Transverse colon (tissue), 4 donors: ENCODE data around the gene HCFC1. TPM values are rescaled to one million over a fixed set of nuclear protein-coding genes. Genes with fewer than 3 reads are reported as not detected.
A peak's percentile ranks its signal among the peaks of the same experiment; 100 is the strongest.

Experiments used
- DNase-seq: peaks from one replicate; pipeline ENCODE4 v3.0.0-alpha.2; 2019
- H3K27ac ChIP-seq, 4 donors: fragments of 200-600 bp; sonication (generic); 2 replicates each; pipeline ENCODE4 v1.5.1; 2016 to 2018; ENCODE audit warnings: inconsistent platforms in 4 of 4
- H3K27me3 ChIP-seq: fragments of 200-600 bp; sonication (generic); 2 replicates; pipeline ENCODE4 v1.5.1; 2017; ENCODE audit warnings: inconsistent platforms
- H3K36me3 ChIP-seq, 4 donors: fragments of 200-600 bp; sonication (generic); 2 replicates each; pipeline ENCODE4 v1.5.1; 2017 to 2019; ENCODE audit warnings: inconsistent platforms in 4 of 4
- H3K4me1 ChIP-seq, 4 donors: fragments of 200-600 bp; sonication (generic); 2 replicates each; pipeline ENCODE4 v1.5.1; 2017 to 2020; ENCODE audit warnings: inconsistent platforms in 4 of 4
- H3K4me3 ChIP-seq, 4 donors: fragments of 200-600 bp; sonication (generic); 1 replicate in 1 of 4; 2 replicates in 3 of 4; pipeline versions ENCODE4 v1.5.1 to v1.6.1; 2017 to 2019; ENCODE audit warnings: inconsistent platforms in 4 of 4
- H3K9me3 ChIP-seq, 2 donors: fragments of 200-600 bp; sonication (generic); 2 replicates each; pipeline ENCODE4 v1.5.1; 2017 to 2019; ENCODE audit warnings: inconsistent platforms in 2 of 2
- EP300 ChIP-seq: sonication (generic); formaldehyde crosslinking; IDR thresholded peaks from one replicate; pipeline ENCODE4 v1.6.1; 2017; ENCODE audit warnings: antibody characterized with exemption, low read depth
- POLR2A ChIP-seq: fragments of 450-650 bp; IDR thresholded peaks from one replicate; pipeline ENCODE4 v1.6.1; 2016; ENCODE audit warnings: antibody characterized with exemption, mild to moderate bottlenecking, moderate library complexity
- POLR2AphosphoS5 ChIP-seq, 3 donors: sonication (generic); formaldehyde crosslinking; IDR thresholded peaks; one replicate each; pipeline ENCODE4 v1.6.1; 2016; ENCODE audit warnings: antibody characterized with exemption in 3 of 3
- WGBS, 2 donors: methylation state at CpG; one replicate each; pipeline ENCODE4 v1.1.5; 2018; ENCODE audit warnings: low coverage in 1 of 2; 5-methylcytosine and 5-hydroxymethylcytosine counted together
- in situ Hi-C, 4 donors: fragments of 200-750 bp; cut with MboI; loops; one replicate each; pipeline versions ENCODE4 v1.15.0 to v1.15.1; 2017; ENCODE audit warnings: low sequenced_read_pairs in 3 of 4, low pct_ligation_motif_present in 1 of 4, low pct_unique_long_range_greater_than_20kb in 1 of 4
- intact Hi-C: fragments of 100-400 bp; cut with DNase I; formaldehyde crosslinking; loops from one replicate; pipeline ENCODE4 v1.15.1; 2023; ENCODE audit warnings: low total_unique reads
- total RNA-seq, 4 donors: library from RNA; depleted of rRNA; stranded (reverse); fragments of >200 nt; gene quantifications; one replicate each; pipeline ENCODE4 v1.1.0, GENCODE V29; 2016
- TF ChIP-seq, protein P1 (sequence below), 5 experiments: fragments of 200-600 bp in 3 of 5; fragments of 450-650 bp in 2 of 5; sonication (generic) in 3 of 5; IDR thresholded peaks; 1 replicate in 2 of 5; 2 replicates in 3 of 5; pipeline ENCODE4 v1.5.1; 2016 to 2017; ENCODE audit warnings: antibody characterized with exemption in 5 of 5, inconsistent platforms in 3 of 5, mild to moderate bottlenecking in 2 of 5, moderate library complexity in 1 of 5

The HCFC1 gene
- total RNA-seq, 4 donors from 2014 or later = 34.0 to 68.5 (median 49.8) TPM

DNA sequence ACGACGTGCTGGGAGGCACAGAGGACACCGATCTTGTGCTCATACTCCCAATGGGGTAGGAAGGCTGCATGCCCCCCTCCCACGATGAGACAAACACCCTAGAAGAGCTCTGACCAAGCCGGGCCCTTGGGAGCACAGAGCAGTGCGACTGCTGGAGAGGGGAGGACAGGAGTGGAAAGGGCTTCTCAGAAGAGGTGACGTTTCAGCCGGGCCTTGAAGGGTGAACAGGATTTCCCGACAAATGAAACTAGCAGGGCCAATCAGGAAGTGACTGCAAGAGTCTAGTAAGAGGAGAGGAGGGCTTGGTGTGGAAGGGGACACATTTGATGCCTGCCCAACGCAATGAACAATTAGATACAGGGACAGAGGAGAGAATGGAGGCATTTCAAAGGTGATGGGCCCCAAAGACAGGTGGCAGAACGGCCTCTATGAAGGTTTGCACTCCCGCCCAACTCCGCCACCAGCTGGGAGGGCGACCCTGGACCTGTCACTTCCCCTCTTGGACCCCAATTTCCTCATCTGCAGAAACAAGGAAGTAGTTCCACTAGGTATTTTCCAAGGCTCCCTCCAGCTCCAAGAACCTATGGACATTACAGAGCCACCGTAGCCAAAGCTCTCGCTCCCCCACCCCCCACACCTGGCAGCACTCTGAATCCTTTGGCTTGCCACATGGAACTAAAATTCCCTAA lies 3.9 kb downstream of the HCFC1 start:
- intact Hi-C loops = no loop called here
- H3K36me3 ChIP-seq = no peaks in the 10 kb centered on the region
- H3K27me3 ChIP-seq = no peaks in the 10 kb centered on the region
- H3K4me3 ChIP-seq = no peak overlapping the region
- H3K9me3 ChIP-seq = no peaks in the 10 kb centered on the region
- DNase-seq = no peak
- WGBS, 2 donors = 73% methylated on average over 16 of the region's 16 CpGs; no CpG with 5 or more reads in 1 of the 2 donors
- in situ Hi-C loops = loop anchor here in 2 of 4 donors (25.0 kb wide), 2 partner anchors 205 to 570 kb away; partner anchors contain the start of genes G6PD (in 1 of the 2), IKBKG (in 1 of the 2) and PLXNB3 (in 1 of the 2)
- TF ChIP-seq POLR2AphosphoS5 (IDR thresholded peaks at IDR 0.05) (no peak), EP300 (no peak), POLR2A (no peak)
- TF ChIP-seq, protein P1, sequence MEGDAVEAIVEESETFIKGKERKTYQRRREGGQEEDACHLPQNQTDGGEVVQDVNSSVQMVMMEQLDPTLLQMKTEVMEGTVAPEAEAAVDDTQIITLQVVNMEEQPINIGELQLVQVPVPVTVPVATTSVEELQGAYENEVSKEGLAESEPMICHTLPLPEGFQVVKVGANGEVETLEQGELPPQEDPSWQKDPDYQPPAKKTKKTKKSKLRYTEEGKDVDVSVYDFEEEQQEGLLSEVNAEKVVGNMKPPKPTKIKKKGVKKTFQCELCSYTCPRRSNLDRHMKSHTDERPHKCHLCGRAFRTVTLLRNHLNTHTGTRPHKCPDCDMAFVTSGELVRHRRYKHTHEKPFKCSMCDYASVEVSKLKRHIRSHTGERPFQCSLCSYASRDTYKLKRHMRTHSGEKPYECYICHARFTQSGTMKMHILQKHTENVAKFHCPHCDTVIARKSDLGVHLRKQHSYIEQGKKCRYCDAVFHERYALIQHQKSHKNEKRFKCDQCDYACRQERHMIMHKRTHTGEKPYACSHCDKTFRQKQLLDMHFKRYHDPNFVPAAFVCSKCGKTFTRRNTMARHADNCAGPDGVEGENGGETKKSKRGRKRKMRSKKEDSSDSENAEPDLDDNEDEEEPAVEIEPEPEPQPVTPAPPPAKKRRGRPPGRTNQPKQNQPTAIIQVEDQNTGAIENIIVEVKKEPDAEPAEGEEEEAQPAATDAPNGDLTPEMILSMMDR (IDR thresholded peaks at IDR 0.05) = no peak
- peak overlapping the region; percentile 94 to 100 (median 98) for H3K27ac ChIP-seq
- H3K4me1 ChIP-seq = peaks cover 11 to 42% (median 33%) of the 10 kb centered on the region in 4 donors

DNA sequence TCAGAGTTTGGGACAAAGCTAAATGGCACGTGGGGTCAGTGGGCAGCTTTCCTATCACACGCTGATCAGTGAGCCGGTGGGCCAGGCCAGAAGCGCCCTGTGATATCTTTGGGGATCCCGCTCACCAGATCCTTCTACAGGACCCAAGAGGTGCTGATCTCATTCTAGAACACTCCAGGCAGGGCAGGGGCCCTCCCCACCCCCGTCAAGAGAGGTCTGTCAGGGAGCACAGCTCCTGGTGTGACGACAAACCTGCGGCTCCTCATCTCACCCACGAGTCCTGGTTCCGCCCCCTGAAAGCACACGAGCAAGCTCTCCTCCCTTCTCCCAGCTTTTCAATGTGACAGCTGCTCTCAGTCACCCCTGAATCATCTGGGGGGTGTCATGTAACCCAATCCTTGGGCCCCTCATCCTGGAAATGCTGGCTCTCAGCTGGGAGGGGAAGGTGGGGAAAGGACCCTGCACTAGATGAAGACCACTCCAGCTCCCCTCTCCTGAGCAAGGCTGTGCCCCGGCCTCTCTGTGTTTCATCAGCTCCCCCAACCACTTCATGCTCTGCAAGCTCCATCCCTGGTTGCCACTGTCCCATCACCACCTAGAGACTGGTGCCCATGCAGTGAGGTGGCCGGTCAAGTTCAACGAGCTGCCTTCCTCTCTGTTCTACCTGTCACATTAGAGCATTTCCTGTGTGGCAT lies 4.6 kb downstream of the HCFC1 start:
- Histone ChIP-seq H3K27ac (peak overlapping the region; percentile 94 to 100 (median 98)), H3K27me3 (no peaks in the 10 kb centered on the region), H3K36me3 (peaks cover 0 to 2% (median 0%) of the 10 kb centered on the region in 4 donors), H3K9me3 (no peaks in the 10 kb centered on the region), H3K4me1 (peaks cover 11 to 42% (median 33%) of the 10 kb centered on the region in 4 donors), H3K4me3 (no peak overlapping the region)
- no peak for TF ChIP-seq POLR2A
- TF ChIP-seq, protein P1 (IDR thresholded peaks at IDR 0.05) = no peak
- in situ Hi-C loops = loop anchor here in 2 of 4 donors (25.0 kb wide), 2 partner anchors 205 to 570 kb away; partner anchors contain the start of genes G6PD (in 1 of the 2), IKBKG (in 1 of the 2) and PLXNB3 (in 1 of the 2)
- 79% methylated on average over 14 of the region's 14 CpGs; no CpG with 5 or more reads in 1 of the 2 donors for WGBS, 2 donors
- intact Hi-C loops = no loop called here
- no peak for DNase-seq

DNA sequence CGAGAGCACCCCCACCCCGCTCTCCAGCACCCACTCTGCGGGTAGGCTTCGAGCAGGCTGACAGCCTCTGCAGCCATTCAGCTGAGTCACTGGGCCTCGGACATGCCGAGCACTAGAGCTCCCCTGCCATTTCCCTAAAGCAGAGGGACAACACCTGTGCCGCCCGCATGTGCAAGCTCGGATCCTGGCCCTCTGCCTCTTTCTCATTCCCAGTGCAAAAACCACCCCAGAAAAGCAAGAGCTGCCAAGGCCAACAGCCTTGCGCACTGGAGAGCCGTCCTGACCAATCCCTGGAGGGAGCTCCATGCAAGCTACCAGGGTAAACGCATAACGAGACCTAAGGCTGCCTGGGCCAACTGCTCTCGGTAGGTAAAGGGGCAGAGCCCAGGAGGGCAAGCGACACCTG lies 5.3 kb downstream of the HCFC1 start:
- TF ChIP-seq, protein P1 (IDR thresholded peaks at IDR 0.05) = no peak
- TF ChIP-seq POLR2A (no peak), POLR2AphosphoS5 (IDR thresholded peaks at IDR 0.05) (no peak), EP300 (no peak)
- 70% methylated on average over 15 of the region's 15 CpGs; no CpG with 5 or more reads in 1 of the 2 donors for WGBS, 2 donors
- Histone ChIP-seq H3K36me3 (peaks cover 0 to 7% (median 0%) of the 10 kb centered on the region in 4 donors), H3K4me1 (peaks cover 11 to 42% (median 33%) of the 10 kb centered on the region in 4 donors), H3K27ac (peak overlapping the region; percentile 94 to 100 (median 98)), H3K27me3 (no peaks in the 10 kb centered on the region), H3K4me3 (no peak overlapping the region), H3K9me3 (no peaks in the 10 kb centered on the region)
- intact Hi-C loops = no loop called here
- no peak for DNase-seq
- in situ Hi-C loops = loop anchor here in 2 of 4 donors (25.0 kb wide), 2 partner anchors 204 to 571 kb away; partner anchors contain the start of genes G6PD (in 1 of the 2), IKBKG (in 1 of the 2) and PLXNB3 (in 1 of the 2)

DNA sequence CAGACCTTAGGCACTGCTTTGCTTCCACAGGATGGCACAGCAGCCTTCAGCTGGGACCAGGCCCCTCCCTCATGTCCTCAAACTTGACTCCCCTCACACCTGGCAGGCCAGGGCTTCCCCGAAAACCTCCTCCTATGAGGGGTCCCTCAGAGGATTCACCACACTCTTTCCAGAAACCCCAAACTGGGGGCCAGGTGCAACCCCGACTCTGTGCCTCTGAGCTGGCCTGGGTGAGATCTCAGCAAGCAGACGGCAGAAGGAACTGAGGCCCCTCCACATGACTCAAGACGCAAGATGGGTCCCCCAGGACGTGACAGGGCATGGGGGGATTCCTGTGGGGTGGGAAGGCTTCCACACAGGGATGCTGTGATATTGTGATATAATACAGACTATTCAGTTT lies 6.2 kb downstream of the HCFC1 start:
- no peak overlapping the region for H3K27ac ChIP-seq
- no peak overlapping the region for H3K4me3 ChIP-seq
- intact Hi-C loops = no loop called here
- WGBS, 2 donors = 74% methylated on average over 5 of the region's 5 CpGs; no CpG with 5 or more reads in 1 of the 2 donors
- peaks cover 0 to 7% (median 0%) of the 10 kb centered on the region in 4 donors for H3K36me3 ChIP-seq
- no peaks in the 10 kb centered on the region for H3K27me3 ChIP-seq
- peaks cover 11 to 42% (median 33%) of the 10 kb centered on the region in 4 donors for H3K4me1 ChIP-seq
- no peaks in the 10 kb centered on the region for H3K9me3 ChIP-seq
- no peak for DNase-seq
- in situ Hi-C loops = loop anchor here in 2 of 4 donors (25.0 kb wide), 2 partner anchors 203 to 572 kb away; partner anchors contain the start of genes G6PD (in 1 of the 2), IKBKG (in 1 of the 2) and PLXNB3 (in 1 of the 2)
- TF ChIP-seq POLR2AphosphoS5 (IDR thresholded peaks at IDR 0.05) = no peak
